Smooth muscle cell of trachea (primary cell): ENCODE data around the gene ERCC2. TPM values are rescaled to one million over a fixed set of nuclear protein-coding genes. Genes with fewer than 3 reads are reported as not detected.

Experiments used
- total RNA-seq: library from RNA; depleted of rRNA; stranded (reverse); fragments of >200 nt; gene quantifications from 2 replicates; pipeline ENCODE4 v1.2.1, GENCODE V29; 2014

Gene ERCC2
- 18.0 and 28.1 TPM in 2 replicates for total RNA-seq

GRCh38 chr19:45370410-45371204 is at the start of gene ERCC2:
TSS of gene ERCC2 (minus strand) at chr19:45370573. CDS start at chr19:45370540, 33 bp downstream.

GRCh38 chr19:45406226-45407090 is 36.1 kb upstream of the ERCC2 start, which contains the start of gene POLR1G:
TSS of gene POLR1G (plus strand) at chr19:45406644. CDS start at chr19:45406697, 53 bp downstream.

GRCh38 chr19:45404557-45405434 is 34.4 kb upstream of the ERCC2 start, which contains the start of gene PPP1R13L:
TSS of gene PPP1R13L (minus strand) at chr19:45405069. CDS start at chr19:45398318, 6,751 bp downstream.

GRCh38 chr19:45340232-45340898 is 30.0 kb downstream of the ERCC2 start, which contains the start of gene KLC3:
TSS of gene KLC3 (plus strand) at chr19:45340750. CDS start at chr19:45345542, 4,792 bp downstream.

GRCh38 chr19:45322744-45323281 is 47.6 kb downstream of the ERCC2 start, which contains the start of gene CKM:
TSS of gene CKM (minus strand) at chr19:45322875. CDS start at chr19:45319713, 3,162 bp downstream.

Other genes starting within 250 kb of the ERCC2 start
- gene NKPD1, start 209.6 kb downstream of the ERCC2 start, total RNA-seq = under 0.01 and 0.66 TPM in 2 replicates
- 6.1 and 8.3 TPM in 2 replicates for gene TRAPPC6A, start 192.3 kb downstream of the ERCC2 start, total RNA-seq
- 8.9 and 13.1 TPM in 2 replicates for gene BLOC1S3, start 191.8 kb downstream of the ERCC2 start, total RNA-seq
- 0.17 TPM in 1 of 2 replicates, not detected in the other for gene EXOC3L2, start 125.2 kb downstream of the ERCC2 start, total RNA-seq
- gene MARK4, start 119.3 kb downstream of the ERCC2 start, total RNA-seq = 12.5 and 16.0 TPM in 2 replicates
- not detected in 2 replicates for gene CKM, start 47.7 kb downstream of the ERCC2 start, total RNA-seq
- under 0.01 TPM in 2 replicates for gene KLC3, start 29.8 kb downstream of the ERCC2 start, total RNA-seq
- gene PPP1R13L, start 34.5 kb upstream of the ERCC2 start, total RNA-seq = 1.5 and 2.2 TPM in 2 replicates
- 2.9 and 4.3 TPM in 2 replicates for gene POLR1G, start 36.1 kb upstream of the ERCC2 start, total RNA-seq
- gene ERCC1, start 53.3 kb upstream of the ERCC2 start, total RNA-seq = 78.7 and 79.7 TPM in 2 replicates
- gene FOSB, start 97.4 kb upstream of the ERCC2 start, total RNA-seq = 0.73 and 3.3 TPM in 2 replicates
- 12.9 and 14.0 TPM in 2 replicates for gene RTN2, start 126.5 kb upstream of the ERCC2 start, total RNA-seq
- 3.3 and 4.1 TPM in 2 replicates for gene PPM1N, start 127.9 kb upstream of the ERCC2 start, total RNA-seq
- 58.6 and 60.5 TPM in 2 replicates for gene VASP, start 136.9 kb upstream of the ERCC2 start, total RNA-seq
- 5.5 and 6.5 TPM in 2 replicates for gene OPA3, start 214.2 kb upstream of the ERCC2 start, total RNA-seq
- 0.17 and 0.73 TPM in 2 replicates for gene GPR4, start 231.6 kb upstream of the ERCC2 start, total RNA-seq